Adrenal gland (tissue), 12 donors: ENCODE data around the gene WFDC10B. TPM values are rescaled to one million over a fixed set of nuclear protein-coding genes. Genes with fewer than 3 reads are reported as not detected.

ENCODE experiments used
- DNase-seq, 7 donors: peaks; one replicate each; pipeline ENCODE4 v3.0.0-alpha.2; 2019 to 2020
- H3K27ac ChIP-seq, 5 donors: fragments of 200-600 bp; sonication (generic) in 4 of 5; 1 replicate in 3 of 5; 2 replicates in 2 of 5; pipeline versions ENCODE4 v1.5.1 to v1.8.0; 2016 to 2020; ENCODE audit warnings: mild to moderate bottlenecking in 1 of 5
- H3K27me3 ChIP-seq: fragments of 200-600 bp; 2 replicates; pipeline ENCODE4 v1.8.0; 2021
- H3K36me3 ChIP-seq, 2 donors: fragments of 200-600 bp; replicated peaks in 1 of 2; 1 replicate in 1 of 2; 2 replicates in 1 of 2; pipeline versions ENCODE4 v1.5.1 to v1.8.0; 2018 to 2022
- H3K4me1 ChIP-seq, 2 donors: fragments of 200-600 bp; replicated peaks in 1 of 2; 1 replicate in 1 of 2; 2 replicates in 1 of 2; pipeline versions ENCODE4 v1.5.1 to v1.8.0; 2018 to 2021
- H3K4me3 ChIP-seq, 4 donors: fragments of 200-600 bp; sonication (generic) in 3 of 4; one replicate each; pipeline ENCODE4 v1.5.1; 2016 to 2018
- H3K9me3 ChIP-seq, 3 donors: fragments of 200-600 bp; sonication (generic) in 1 of 3; replicated peaks in 1 of 3; 1 replicate in 2 of 3; 2 replicates in 1 of 3; pipeline versions ENCODE4 v1.5.1 to v1.8.0; 2016 to 2021
- CTCF ChIP-seq, 6 experiments: fragments of 450-650 bp in 4 of 6; fragments of 200-600 bp in 2 of 6; sonication (generic) in 1 of 6; IDR thresholded peaks; 1 replicate in 5 of 6; 2 replicates in 1 of 6; pipeline versions ENCODE4 v1.5.1 to v1.8.0; 2016 to 2021; ENCODE audit warnings: antibody characterized with exemption in 6 of 6, mild to moderate bottlenecking in 2 of 6, moderate library complexity in 1 of 6
- POLR2A ChIP-seq, 2 donors: fragments of 450-650 bp; IDR thresholded peaks; one replicate each; pipeline ENCODE4 v1.6.1; 2017; ENCODE audit warnings: antibody characterized with exemption in 2 of 2, mild to moderate bottlenecking in 2 of 2, moderate library complexity in 1 of 2
- WGBS, 4 donors: extraction: QIAGEN DNeasy Blood & Tissue Kit in 2 of 4; methylation state at CpG; one replicate each; pipeline versions ENCODE4 v1.1.5 to v1.1.7; 2013 to 2017; 5-methylcytosine and 5-hydroxymethylcytosine counted together
- intact Hi-C, 2 donors: fragments of 100-400 bp; cut with DNase I; formaldehyde crosslinking; loops; one replicate each; pipeline versions ENCODE4 v1.14.1 to v1.15.0; 2022 to 2023
- polyA plus RNA-seq, 3 donors: library from polyadenylated mRNA; stranded (reverse); fragments of 200-250 nt in 2 of 3; fragments of 350-450 nt in 1 of 3; fragmentation: Illumina TruSeq in 1 of 3; extraction: RNeasy Lipid Tissue Mini Kit (QIAGEN cat#74804) in 1 of 3; gene quantifications; one replicate each; pipeline ENCODE4 v1.2.3, GENCODE V29; 2013 to 2014
- total RNA-seq, 9 donors: library from RNA; depleted of rRNA in 4 of 9; stranded (reverse); fragments of >200 nt in 4 of 9; fragments of 120-200 nt in 1 of 9; fragmentation: NEBNext Ultra II Directional in 1 of 9; extraction: Animal tissue kit (Norgen Biotek cat#: 25700) in 1 of 9; gene quantifications; one replicate each; pipeline versions ENCODE4 v1.1.0 to v1.2.4, GENCODE V29; 2013 to 2023
- donor health status: healthy with polysubstance abuse.
- donor health status: Bipolar disorder and iron deficiency.
- donor health status: DM: yes; HTN: yes; CAD: no.
- donor health status: DM: no; HTN: no; CAD: no.
- donor health status: DM: no; HTN: no; CAD: no.
- donor health status: DM: yes; HTN: yes; CAD: no.

WFDC10B gene
- total and polyA plus RNA-seq, 12 donors: not detected

GRCh38 chr20:45742596-45742995, 37.8 kb upstream of the WFDC10B start:
- intact Hi-C loops: no loop called here
- TF ChIP-seq POLR2A (IDR thresholded peaks at IDR 0.05) (no peak), CTCF (IDR thresholded peaks at IDR 0.05) (no peak)
- H3K4me3 ChIP-seq: no peak overlapping the region
- no peaks in the 10 kb centered on the region for H3K27me3 ChIP-seq
- H3K36me3 ChIP-seq: no peaks in the 10 kb centered on the region
- no peak for DNase-seq
- no peak overlapping the region for H3K27ac ChIP-seq
- H3K4me1 ChIP-seq: no peaks in the 10 kb centered on the region
- no peaks in the 10 kb centered on the region for H3K9me3 ChIP-seq
- WGBS, 4 donors: 80 to 92% (median 82%) methylated on average over 4 of the region's 4 CpGs

GRCh38 chr20:45735988-45736387, 31.2 kb upstream of the WFDC10B start:
- no peak overlapping the region for H3K4me3 ChIP-seq
- intact Hi-C loops: no loop called here
- H3K9me3 ChIP-seq: peaks cover 0 to 6% (median 0%) of the 10 kb centered on the region in 3 donors
- no peaks in the 10 kb centered on the region for H3K36me3 ChIP-seq
- TF ChIP-seq POLR2A (IDR thresholded peaks at IDR 0.05) (no peak), CTCF (IDR thresholded peaks at IDR 0.05) (no peak)
- DNase-seq: no peak
- 87 to 95% (median 91%) methylated on average over 3 to 23 of the region's 23 CpGs; no CpG with 5 or more reads in 1 of the 4 donors for WGBS, 4 donors
- H3K27ac ChIP-seq: no peak overlapping the region
- H3K27me3 ChIP-seq: no peaks in the 10 kb centered on the region
- H3K4me1 ChIP-seq: no peaks in the 10 kb centered on the region

DNA sequence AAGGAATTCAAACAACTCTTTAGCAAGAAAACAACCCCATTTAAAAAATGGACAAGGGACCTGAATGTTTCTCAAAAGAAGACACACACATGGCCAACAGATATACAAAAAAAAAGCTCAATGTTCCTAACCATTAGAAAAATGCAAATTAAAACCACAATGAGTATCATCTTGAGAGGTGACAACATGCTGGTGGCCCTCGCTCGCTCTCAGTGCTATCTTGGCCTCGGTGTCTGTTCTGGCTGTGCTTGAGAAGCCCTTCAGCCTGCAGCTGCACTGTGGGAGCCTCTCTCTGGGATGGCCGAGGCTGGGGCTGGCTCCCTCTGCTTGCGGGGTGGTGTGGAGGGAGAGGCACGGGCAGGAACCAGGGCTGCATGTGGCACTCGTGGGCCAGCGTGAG, 30.7 kb upstream of the WFDC10B start:
- Histone ChIP-seq H3K27me3 (no peaks in the 10 kb centered on the region), H3K27ac (no peak overlapping the region), H3K9me3 (peaks cover 0 to 6% (median 0%) of the 10 kb centered on the region in 3 donors), H3K36me3 (no peaks in the 10 kb centered on the region), H3K4me1 (no peaks in the 10 kb centered on the region), H3K4me3 (no peak overlapping the region)
- intact Hi-C loops: no loop called here
- no peak for TF ChIP-seq POLR2A (IDR thresholded peaks at IDR 0.05)
- no peak for TF ChIP-seq CTCF (IDR thresholded peaks at IDR 0.05)
- DNase-seq: no peak
- WGBS, 4 donors: 78 to 93% (median 81%) methylated on average over 8 of the region's 8 CpGs

- no peaks in the 10 kb centered on the region for H3K27me3 ChIP-seq
- no peaks in the 10 kb centered on the region for H3K4me1 ChIP-seq
- no peak for TF ChIP-seq CTCF (IDR thresholded peaks at IDR 0.05)
- TF ChIP-seq POLR2A (IDR thresholded peaks at IDR 0.05): no peak
- H3K27ac ChIP-seq: no peak overlapping the region
- DNase-seq: no peak
- no peak overlapping the region for H3K4me3 ChIP-seq
- no peaks in the 10 kb centered on the region for H3K36me3 ChIP-seq
- peaks cover 0 to 6% (median 0%) of the 10 kb centered on the region in 3 donors for H3K9me3 ChIP-seq
- intact Hi-C loops: no loop called here
Observed at GRCh38 chr20:45732199-45732598, 27.4 kb upstream of the WFDC10B start.
